Effector memory CD4-positive, alpha-beta T cell (primary cell): ENCODE results near the gene FANCF.

ENCODE experiments used
- DNase-seq, 3 donors: peaks; one replicate each; pipeline ENCODE4 v3.0.0-alpha.2; 2020
- H3K27ac ChIP-seq: 2 replicates; pipeline ENCODE4 v1.7.0; 2013; ENCODE audit warnings: mild to moderate bottlenecking, low read length, moderate library complexity; ENCODE audit not compliant: insufficient read depth, poor library complexity, severe bottlenecking
- H3K27me3 ChIP-seq: replicated peaks from 2 replicates; pipeline ENCODE4 v1.7.0; 2013; ENCODE audit warnings: mild to moderate bottlenecking, low read length; ENCODE audit not compliant: insufficient read depth, control insufficient read depth, poor library complexity, severe bottlenecking
- H3K36me3 ChIP-seq: 2 replicates; pipeline ENCODE4 v1.7.0; 2013; ENCODE audit warnings: mild to moderate bottlenecking, low read length, moderate library complexity; ENCODE audit not compliant: control insufficient read depth, insufficient read depth
- H3K4me1 ChIP-seq: 2 replicates; pipeline ENCODE4 v1.7.0; 2013; ENCODE audit warnings: low read length, mild to moderate bottlenecking; ENCODE audit not compliant: control insufficient read depth, insufficient read depth, poor library complexity, severe bottlenecking
- H3K4me3 ChIP-seq: 2 replicates; pipeline ENCODE4 v1.7.0; 2013; ENCODE audit warnings: low read length, low read depth, mild to moderate bottlenecking; ENCODE audit not compliant: insufficient read depth, poor library complexity, severe bottlenecking
- H3K9me3 ChIP-seq: 2 replicates; pipeline ENCODE4 v1.7.0; 2013; ENCODE audit warnings: mild to moderate bottlenecking, low read length, moderate library complexity; ENCODE audit not compliant: control insufficient read depth
- total RNA-seq, 3 donors: gene quantifications; one replicate each; lab custom pipeline; 2026; lab: John Stamatoyannopoulos, UW

Gene FANCF, protein sequence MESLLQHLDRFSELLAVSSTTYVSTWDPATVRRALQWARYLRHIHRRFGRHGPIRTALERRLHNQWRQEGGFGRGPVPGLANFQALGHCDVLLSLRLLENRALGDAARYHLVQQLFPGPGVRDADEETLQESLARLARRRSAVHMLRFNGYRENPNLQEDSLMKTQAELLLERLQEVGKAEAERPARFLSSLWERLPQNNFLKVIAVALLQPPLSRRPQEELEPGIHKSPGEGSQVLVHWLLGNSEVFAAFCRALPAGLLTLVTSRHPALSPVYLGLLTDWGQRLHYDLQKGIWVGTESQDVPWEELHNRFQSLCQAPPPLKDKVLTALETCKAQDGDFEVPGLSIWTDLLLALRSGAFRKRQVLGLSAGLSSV
- 11.1 to 18.3 (median 13.4) reads per million in 3 donors for total RNA-seq

DNA sequence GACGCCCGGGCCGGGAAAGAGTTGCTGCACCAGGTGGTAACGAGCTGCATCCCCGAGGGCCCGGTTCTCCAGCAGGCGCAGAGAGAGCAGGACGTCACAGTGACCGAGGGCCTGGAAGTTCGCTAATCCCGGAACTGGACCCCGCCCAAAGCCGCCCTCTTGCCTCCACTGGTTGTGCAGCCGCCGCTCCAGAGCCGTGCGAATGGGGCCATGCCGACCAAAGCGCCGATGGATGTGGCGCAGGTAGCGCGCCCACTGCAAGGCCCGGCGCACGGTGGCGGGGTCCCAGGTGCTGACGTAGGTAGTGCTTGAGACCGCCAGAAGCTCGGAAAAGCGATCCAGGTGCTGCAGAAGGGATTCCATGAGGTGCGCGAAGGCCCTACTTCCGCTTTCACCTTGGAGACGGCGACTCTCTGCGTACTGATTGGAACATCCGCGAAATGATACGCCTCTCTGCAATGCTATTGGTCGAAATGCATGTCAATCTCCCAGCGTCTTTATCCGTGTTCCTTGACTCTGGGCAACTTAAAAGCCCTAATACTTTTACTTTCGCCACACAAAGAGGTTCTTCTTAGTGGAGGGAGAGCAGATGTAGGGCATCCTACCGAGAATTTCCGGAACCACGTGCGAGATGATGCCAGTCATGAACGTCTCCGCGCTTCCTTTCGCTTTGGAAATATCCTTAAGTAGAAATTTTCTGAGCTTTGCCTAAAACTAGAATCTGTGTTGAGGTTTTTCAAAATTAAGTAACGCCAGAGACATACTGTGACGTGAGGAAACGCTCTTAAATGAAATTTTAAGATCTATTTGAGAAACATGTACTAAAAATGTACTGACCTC, at the start of gene FANCF:
TSS of gene FANCF (minus strand) at position 376 of the 840 bp plus-strand sequence. CDS start at position 363, 13 bp downstream.
- H3K36me3 ChIP-seq = no peaks in the 10 kb centered on the region
- peak; percentile 86 to 93 (median 88) for DNase-seq
- H3K27ac ChIP-seq = peak within 1 kb of the TSS; percentile 88
- no peaks in the 10 kb centered on the region for H3K27me3 ChIP-seq
- peak within 1 kb of the TSS; percentile 98 for H3K4me3 ChIP-seq
- H3K9me3 ChIP-seq = no peaks in the 10 kb centered on the region
- peaks cover 6% of the 10 kb centered on the region for H3K4me1 ChIP-seq

DNA sequence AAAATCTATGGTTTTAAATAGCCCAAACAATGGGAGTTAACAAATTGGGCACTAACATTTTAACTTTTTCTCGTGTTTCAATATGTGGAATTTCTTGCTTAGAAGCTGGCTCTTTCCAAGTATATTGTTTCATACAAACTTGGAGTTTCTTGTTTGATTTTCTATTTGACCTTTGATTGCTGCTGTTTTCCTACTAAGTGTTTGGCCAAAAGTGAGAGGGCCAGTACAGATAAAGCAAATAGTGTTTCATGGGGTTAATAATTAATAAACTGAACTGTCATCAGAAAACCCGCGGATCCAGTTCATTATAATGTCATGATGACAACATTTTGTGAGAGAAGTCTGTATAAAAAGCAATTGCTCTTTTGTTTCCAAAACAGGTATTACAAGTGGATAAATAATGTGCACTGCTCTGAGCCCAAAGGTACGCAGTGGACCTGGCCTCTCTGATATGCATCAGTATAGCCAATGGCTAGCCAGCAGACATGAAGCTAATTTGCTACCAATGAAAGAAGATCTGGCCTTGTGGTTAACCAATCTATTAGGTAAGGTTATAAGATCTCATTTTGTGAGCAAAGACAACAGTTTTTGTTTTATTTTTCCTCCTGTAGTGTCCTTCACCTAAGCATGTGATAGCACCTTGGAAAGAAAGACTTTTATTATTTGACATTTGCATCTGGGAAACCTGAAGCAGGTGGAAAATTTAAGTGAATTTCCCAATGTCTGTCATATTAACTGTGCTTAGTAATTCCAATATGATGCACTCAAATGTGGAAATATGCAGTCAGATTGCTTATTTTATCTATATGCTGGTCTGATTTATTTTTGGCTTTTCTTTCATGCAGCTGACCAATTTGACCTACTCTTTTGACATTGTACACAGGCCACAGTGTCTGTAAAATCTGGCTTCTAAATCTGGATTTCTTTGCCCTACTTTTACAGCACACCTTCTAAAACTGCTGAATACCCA, 49.1 kb upstream of the FANCF start:
- no peaks in the 10 kb centered on the region for H3K36me3 ChIP-seq
- no peaks in the 10 kb centered on the region for H3K4me1 ChIP-seq
- no peak overlapping the region for H3K4me3 ChIP-seq
- DNase-seq = no peak
- no peak overlapping the region for H3K27ac ChIP-seq
- no peaks in the 10 kb centered on the region for H3K27me3 ChIP-seq
- no peaks in the 10 kb centered on the region for H3K9me3 ChIP-seq

DNA sequence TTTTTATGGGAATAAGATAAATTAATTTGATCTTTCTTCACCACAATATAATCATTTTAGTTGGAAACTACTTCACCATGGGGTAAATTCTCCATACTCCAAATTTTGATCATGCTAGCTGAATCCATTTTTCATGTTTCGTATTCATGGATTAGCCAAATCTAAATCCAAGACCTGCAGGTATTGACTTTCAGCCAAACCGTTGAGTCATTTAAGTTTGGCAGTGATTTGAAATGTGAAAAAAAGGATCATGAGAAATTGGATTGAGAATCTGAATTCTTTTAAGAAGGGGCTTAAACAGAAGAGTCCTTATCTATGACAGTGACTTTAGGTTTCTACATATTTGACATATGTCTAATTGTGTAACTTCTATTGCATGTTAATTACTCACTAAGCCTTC, 46.1 kb upstream of the FANCF start:
- no peaks in the 10 kb centered on the region for H3K36me3 ChIP-seq
- DNase-seq = no peak
- no peak overlapping the region for H3K4me3 ChIP-seq
- no peaks in the 10 kb centered on the region for H3K9me3 ChIP-seq
- no peaks in the 10 kb centered on the region for H3K27me3 ChIP-seq
- H3K27ac ChIP-seq = no peak overlapping the region
- H3K4me1 ChIP-seq = peaks cover 2% of the 10 kb centered on the region

DNA sequence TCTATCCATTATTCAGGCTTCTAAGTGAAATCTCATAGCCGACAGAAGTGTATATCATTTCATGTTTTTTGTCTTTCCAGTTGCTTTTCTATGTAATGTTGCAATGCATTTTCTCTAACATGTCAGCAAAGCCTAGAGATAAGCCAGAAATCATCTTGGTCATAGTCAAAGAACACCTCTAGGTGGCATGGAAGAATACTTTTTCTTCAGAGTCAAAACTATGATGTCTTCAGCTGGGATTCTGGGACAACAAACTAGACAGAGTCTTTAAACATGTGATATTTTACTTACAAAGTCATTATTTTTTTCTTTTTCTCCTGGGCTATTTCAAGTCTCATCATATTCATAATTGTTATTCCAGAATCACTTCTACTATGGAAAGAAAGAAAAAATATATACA, 45.2 kb upstream of the FANCF start:
- Histone ChIP-seq H3K4me3 (no peak overlapping the region), H3K27me3 (peaks cover 2% of the 10 kb centered on the region), H3K9me3 (no peaks in the 10 kb centered on the region), H3K27ac (no peak overlapping the region), H3K4me1 (peaks cover 4% of the 10 kb centered on the region), H3K36me3 (no peaks in the 10 kb centered on the region)
- no peak for DNase-seq

DNA sequence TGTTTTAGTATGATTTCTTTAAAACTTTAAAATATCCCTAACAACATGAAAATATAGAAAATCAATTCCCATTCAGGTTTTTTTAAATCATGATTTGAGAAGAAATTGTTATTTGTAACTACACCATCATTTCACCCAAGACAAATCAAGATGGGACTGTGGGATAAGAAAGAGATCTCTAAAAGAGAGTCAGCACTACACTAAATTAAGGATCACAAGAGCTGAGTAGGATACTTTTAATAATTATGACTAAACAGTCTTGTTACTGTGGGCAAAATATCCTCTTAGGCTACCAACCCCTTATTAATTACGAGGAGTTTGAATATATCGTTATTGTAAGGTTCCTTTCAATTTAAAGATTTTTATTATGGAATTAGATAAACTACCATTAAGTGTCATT, 43.7 kb upstream of the FANCF start:
- H3K9me3 ChIP-seq = no peaks in the 10 kb centered on the region
- DNase-seq = no peak
- H3K27me3 ChIP-seq = peaks cover 4% of the 10 kb centered on the region
- H3K4me1 ChIP-seq = peaks cover 4% of the 10 kb centered on the region
- H3K36me3 ChIP-seq = no peaks in the 10 kb centered on the region
- H3K4me3 ChIP-seq = no peak overlapping the region
- H3K27ac ChIP-seq = no peak overlapping the region

DNA sequence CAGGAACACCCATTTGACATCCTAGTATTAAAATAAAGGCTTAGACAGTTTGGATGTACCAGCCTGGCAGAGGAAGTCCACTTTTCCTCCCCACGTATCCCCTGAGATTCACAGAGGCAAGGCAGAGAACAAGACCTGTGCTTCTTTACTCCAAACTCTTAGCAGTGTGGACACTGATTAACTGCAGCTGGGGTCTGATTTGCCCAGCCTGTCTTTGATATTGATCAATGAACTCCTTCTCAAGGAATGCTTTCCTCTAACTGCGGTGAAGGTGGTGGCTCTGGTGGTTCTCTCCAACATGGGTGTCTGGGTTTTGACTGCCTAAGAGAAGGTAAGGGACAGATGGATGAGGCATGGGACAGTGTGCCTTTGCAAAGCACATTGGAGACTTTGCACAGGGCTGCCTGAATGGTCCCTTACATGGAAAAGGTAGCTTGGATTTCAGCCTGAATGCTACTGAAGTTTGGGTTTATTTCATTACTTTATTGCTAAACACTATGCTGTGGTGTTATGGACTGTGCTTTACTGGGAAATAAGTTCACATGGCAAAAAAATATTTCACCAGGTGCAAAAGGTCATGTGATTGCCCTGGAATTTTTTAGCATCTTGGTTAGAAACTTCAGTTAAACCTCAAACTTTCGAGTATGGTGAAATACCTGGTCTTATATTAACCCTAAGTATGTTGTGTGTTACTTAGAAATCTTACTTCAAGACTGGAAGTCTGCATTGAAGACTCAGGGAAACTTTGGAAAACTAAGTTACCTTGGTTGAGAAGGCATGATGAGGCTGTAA, 42.6 kb upstream of the FANCF start:
- no peaks in the 10 kb centered on the region for H3K36me3 ChIP-seq
- H3K27me3 ChIP-seq = peaks cover 4% of the 10 kb centered on the region
- peaks cover 4% of the 10 kb centered on the region for H3K4me1 ChIP-seq
- no peak overlapping the region for H3K27ac ChIP-seq
- H3K9me3 ChIP-seq = no peaks in the 10 kb centered on the region
- no peak for DNase-seq
- no peak overlapping the region for H3K4me3 ChIP-seq

DNA sequence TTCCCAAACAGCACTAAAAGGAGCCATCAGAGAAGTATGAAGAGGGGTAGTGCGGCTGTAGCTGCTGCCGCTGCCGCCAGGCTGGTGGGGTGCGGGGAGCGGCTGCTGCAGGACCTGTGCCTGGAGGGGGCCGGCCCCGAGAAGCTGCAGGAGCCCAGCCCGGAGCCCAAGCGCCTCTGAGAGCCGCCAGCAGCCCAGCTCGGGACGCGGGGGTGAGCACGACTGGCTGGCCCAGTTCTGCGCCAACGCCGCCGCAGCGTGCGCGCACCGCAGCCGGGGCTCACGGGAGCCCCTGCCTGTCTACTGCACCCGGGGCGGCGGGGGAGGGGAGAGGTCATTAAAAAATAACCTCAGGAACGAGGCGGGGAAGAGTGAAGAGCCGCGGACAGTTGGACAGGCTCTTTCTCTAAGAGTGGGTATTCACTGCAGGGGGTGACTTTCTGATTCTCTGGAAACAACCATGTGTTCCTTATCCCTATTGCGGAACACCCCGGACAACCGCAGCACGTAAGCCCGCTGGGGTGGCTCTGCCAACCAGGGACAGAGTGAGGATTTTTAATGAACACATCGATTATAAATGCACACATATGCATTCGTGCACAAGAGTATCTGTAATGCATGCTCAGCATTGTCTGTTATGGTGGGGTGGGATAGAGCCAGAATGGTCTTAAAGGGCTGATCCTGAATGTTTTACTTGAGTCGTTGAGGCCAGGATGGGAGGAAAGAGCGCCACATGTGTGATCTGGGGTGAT, 41.2 kb upstream of the FANCF start:
- H3K27ac ChIP-seq = no peak overlapping the region
- no peak overlapping the region for H3K4me3 ChIP-seq
- H3K4me1 ChIP-seq = peaks cover 4% of the 10 kb centered on the region
- peaks cover 4% of the 10 kb centered on the region for H3K27me3 ChIP-seq
- H3K36me3 ChIP-seq = no peaks in the 10 kb centered on the region
- DNase-seq = no peak
- H3K9me3 ChIP-seq = no peaks in the 10 kb centered on the region

DNA sequence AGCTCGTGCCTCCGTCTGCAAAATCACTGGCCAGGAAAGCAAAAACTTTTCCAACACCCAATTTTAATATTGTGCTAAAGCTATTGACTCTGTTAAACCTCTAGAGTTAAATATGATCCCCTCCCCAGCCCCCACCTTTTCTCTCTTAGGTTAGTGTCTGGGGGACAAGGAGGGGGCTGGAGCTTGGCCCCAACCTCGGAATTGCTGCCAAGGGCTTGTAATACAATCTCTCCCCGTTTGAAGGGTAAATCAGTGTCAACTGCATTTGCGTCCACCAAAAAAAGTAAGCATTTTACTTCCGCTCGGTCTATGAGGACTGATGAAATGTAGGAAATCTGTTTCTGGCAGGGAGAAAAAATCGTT, 40.7 kb upstream of the FANCF start, which contains the start of gene GAS2:
TSS of gene GAS2 (plus strand) at position 287 of the 363 bp plus-strand sequence. CDS start 8,259 bp downstream, outside the sequence.
- Histone ChIP-seq H3K4me3 (no peak within 1 kb of the TSS), H3K4me1 (peaks cover 4% of the 10 kb centered on the region), H3K27me3 (peaks cover 4% of the 10 kb centered on the region)

More for the DNA sequence above, 40.7 kb upstream of the FANCF start, which contains the start of gene GAS2:
- Histone ChIP-seq H3K36me3 (no peaks in the 10 kb centered on the region), H3K9me3 (no peaks in the 10 kb centered on the region), H3K27ac (no peak within 1 kb of the TSS)
- no peak for DNase-seq
